HG03342 (cell line): Measurements from ENCODE around the gene CDC42EP3.
A peak's percentile ranks its signal among the peaks of the same experiment; 100 is the strongest.

Source experiments
- ATAC-seq: cut with Tn5 transposase; IDR thresholded peaks from one replicate; pipeline ENCODE4 v1.9.1; 2021; ENCODE audit warnings: mild to moderate bottlenecking, moderate library complexity; ENCODE audit not compliant: unreplicated experiment

Gene CDC42EP3

DNA sequence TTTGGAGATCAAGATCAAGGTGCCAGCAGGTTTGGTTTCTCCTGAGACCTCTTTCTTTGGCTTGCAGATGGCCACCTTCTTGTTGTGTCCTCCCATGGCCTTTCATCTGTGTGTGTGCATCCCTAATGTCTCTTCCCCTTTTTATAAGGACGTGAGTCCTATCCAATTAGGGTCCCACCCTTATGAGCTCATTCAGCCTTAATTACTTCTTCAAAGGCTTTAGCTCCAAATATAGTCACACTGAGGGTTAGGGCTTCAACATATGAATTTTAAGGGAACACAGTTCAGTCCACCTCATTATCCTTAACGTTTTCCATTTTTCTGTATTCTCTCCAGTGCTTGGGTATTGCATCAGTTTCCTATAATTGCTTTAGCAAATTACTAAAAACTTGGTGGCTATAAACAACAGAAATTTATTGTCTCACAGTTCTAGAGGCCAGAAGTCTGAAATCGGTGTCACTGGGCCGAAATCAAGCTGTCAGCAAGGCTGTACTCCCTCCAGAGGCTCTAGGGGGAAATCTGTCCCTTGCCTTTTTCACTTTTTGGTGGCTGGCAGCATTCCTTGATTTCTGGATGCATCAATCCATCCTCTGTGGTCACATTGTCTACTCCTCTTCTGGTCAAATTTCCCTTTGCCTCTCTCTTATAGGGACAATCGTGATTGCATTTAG is 34.1 kb downstream of the CDC42EP3 start:
- no peak for ATAC-seq

- no peak for ATAC-seq
Measured at GRCh38 chr2:37636381-37637066, 34.9 kb downstream of the CDC42EP3 start.

DNA sequence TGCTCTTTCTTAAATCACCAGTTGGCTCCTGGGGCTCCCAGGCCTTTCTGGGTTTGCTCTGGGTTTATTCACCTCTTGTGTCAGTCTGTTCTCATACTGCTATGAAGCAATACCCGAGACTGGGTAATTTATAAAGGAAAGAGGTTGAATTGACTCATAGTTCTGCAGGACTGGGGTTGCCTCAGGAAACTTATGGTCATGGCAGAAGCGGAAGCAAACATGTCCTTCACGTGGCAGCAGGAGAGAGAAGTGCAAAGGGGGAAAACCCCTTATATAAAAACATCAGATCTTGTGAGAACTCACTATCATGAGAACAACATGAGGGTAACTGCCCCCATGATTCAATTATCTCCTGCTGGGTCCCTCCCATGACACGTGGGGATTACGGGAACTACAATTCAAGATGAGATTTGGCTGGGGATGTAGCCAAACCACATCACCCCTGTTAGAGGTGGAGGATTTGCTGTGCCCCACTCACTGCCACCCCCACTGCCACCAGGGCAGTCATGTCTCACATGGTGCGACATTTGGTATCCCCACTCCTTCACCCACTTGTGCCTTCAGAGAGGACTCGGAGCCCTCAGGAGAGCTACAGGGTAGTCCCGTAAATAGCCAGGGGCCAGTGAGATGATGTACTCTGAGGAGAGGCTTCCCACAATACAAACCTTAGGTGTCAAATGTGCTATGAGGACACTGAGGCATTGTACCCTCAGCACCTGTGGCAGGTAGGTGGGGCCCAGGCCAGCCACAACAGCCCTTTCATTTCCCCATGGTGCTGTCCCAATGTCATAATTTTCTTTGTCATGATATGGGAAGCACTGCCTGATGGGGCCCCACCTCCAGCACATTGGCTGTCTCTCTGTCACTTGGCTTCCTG is 35.7 kb downstream of the CDC42EP3 start:
- peak; percentile 73 for ATAC-seq

DNA sequence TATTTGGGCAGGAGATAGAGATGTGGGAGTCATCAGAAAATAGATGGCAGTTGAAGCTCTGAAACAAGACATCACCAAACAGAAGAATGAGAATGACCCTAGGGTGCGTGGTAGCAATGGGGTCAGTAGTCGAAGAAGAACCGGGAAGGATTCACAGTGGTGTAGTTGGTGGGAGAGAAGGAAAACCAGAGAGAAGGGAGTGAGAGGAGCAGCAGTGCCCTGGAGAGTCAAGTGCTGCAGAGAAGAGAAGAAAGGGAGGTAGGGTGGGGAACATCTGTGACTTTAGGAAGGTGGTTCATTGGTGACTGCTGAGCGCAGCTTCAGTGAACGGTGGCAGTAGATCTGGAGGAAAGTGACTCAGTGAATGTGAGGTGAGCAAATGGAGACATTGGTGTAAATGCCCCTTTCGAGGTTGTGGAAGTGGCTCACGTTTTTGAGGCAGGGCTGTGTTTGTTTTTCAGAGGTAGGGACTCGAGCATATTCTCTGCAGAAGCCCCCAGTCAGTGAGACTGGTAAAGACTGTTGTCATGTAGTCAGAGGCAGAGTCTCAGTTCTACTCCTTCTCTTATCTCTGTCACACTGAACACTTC is 36.4 kb downstream of the CDC42EP3 start:
- peak; percentile 2 for ATAC-seq

DNA sequence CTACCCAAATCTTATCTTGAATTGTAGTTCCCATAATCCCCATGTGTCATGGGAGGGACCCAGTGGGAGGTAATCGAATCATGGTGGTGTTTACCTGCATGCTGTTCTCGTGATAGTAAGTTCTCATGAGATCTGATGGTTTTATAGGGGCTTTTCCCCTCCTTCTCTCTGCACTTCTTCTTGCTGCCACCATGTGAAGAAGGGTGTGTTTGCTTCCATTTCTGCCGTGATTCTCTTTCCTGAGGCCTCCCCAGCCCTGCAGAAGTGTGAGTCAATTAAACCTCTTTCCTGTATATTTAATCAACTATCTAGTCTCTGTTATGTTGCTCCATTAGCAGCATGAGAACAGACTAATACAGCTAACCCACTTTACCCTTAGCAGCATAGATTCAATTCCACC is 37.6 kb downstream of the CDC42EP3 start:
- ATAC-seq: no peak

GRCh38 chr2:37633234-37633633 is 38.2 kb downstream of the CDC42EP3 start:
- no peak for ATAC-seq

- no peak for ATAC-seq
Measured at GRCh38 chr2:37632310-37632709, 39.1 kb downstream of the CDC42EP3 start.

DNA sequence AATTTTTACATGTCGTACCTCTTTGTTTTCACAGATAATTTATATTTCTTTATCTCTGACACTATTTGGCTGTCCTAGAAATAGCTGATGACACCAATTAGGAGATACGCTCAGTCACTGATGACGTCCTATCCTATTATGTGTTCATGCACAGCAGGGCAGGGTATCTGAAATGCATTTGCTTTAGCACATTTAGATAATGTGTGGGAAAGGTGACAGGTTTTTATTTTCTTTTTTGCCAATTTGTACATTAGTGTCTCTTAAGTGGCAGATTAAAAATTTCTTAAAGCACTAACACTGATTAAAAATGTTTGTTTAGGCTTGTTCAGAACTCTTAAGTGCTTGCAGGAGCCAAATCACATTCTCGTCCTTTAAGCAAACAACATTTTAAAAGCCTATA is 39.7 kb downstream of the CDC42EP3 start:
- no peak for ATAC-seq

DNA sequence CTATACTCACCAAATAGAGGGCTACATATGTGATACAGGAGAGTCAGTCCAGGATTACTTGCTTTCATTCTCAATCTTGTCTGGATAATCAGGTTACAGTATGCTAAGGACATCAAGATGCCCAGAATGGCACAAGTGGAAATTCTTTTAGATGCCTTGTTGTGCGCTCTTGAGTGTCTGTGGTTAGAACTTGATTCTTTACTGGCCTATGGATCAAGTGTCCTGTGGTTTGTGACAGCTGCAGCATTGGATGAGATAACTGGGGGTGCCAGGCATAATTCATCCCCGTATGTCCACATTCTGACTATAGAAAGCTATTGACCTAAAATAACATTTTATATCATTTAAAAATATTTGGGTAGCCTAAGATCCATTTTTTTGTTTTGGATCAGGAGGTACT is 40.1 kb downstream of the CDC42EP3 start:
- ATAC-seq: no peak

DNA sequence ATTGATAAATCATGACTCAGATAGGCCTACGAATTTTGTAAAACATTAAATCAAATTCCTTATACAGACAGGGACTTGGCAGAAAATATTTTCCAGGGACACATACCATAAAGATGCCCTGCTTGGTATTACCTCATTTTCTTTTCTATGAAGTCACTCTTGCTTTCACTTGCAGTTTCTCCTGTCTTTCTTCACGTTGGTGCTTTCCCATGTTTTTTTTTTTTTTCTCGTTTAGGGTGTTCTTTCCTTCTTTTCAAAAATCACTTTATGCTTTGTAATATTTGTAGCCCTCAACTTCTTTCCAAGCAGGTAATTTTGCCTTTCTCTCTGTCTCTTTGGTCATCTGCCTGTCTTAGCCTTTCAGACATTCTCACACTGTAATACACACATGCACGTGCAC is 40.7 kb downstream of the CDC42EP3 start:
- no peak for ATAC-seq

- no peak for ATAC-seq
Measured at GRCh38 chr2:37630301-37630700, 41.1 kb downstream of the CDC42EP3 start.

DNA sequence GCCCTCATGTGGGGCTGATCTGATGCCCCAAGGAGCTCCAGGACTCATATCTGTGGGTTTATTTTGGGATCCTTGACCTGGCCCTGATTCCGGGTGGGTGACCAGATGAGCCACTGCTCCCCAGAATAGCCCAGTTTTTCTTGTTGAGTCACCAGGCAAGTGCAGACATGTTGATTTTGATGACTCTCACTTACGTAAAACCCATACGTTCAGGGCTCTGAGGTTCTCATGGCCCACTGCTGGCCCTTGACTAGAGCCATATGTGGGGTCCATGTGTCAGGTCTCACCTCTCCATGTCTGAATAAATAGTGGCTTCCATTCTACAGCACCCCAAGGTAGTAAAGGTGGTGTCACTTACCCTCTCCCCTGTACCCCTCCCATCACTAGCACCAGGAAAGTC is 41.9 kb downstream of the CDC42EP3 start:
- ATAC-seq: no peak

DNA sequence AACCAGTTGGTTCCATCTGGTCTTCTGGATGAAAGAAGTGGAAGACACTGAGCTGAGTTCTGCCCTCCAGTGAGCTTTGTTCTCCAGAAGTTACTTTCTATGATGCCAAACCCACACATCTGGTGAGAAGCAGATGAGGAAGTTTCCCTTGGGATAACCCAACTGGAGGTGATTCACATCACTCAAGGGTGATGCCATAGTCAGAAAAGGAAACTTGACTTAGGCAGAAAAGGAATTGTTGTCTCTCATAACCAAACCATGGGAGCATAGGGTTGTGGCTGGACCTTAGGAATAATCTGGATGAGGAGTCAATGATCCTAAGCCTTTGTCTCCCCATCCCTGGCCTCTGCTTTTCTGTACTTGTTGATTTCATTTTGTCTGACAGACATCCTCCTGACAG is 43.7 kb downstream of the CDC42EP3 start:
- ATAC-seq: no peak

DNA sequence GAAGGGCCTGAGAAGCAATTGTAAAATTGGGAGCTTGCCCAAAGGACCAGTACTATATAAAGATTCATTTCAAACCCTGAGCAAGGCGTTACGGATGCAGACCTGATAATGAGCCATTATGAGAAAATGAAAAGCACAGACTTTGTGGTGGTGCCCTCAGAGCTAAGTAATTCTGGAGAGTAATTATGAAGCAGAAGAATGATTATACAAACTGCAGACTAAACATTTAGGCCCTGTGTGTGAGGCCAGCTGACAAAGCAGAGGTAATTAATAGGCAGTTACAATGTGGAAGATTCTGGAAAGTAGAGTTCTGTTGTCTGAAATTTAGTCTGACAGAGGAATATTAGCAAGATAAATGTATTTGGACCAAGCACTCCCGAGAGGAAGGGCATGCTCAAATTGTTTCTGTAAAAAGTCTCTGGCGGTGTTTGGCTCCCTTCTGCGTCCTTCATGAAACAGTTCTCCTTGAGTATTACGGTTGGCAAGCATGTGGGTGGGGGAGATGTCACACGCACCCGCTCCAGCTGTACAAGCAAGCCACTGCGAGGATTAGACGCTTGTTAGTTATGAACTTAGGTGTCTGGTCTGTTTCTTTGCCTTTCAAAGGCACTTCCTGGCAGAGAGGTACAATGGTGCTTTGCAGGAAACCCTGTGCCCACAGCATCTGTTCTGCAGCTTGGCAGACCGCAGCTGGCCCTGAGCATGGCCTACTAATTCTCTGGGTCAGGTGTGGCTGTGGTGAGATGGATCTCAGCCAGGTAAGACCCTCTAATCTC is 45.5 kb downstream of the CDC42EP3 start:
- no peak for ATAC-seq

- ATAC-seq: no peak
Measured at GRCh38 chr2:37625156-37625555, 46.3 kb downstream of the CDC42EP3 start.

DNA sequence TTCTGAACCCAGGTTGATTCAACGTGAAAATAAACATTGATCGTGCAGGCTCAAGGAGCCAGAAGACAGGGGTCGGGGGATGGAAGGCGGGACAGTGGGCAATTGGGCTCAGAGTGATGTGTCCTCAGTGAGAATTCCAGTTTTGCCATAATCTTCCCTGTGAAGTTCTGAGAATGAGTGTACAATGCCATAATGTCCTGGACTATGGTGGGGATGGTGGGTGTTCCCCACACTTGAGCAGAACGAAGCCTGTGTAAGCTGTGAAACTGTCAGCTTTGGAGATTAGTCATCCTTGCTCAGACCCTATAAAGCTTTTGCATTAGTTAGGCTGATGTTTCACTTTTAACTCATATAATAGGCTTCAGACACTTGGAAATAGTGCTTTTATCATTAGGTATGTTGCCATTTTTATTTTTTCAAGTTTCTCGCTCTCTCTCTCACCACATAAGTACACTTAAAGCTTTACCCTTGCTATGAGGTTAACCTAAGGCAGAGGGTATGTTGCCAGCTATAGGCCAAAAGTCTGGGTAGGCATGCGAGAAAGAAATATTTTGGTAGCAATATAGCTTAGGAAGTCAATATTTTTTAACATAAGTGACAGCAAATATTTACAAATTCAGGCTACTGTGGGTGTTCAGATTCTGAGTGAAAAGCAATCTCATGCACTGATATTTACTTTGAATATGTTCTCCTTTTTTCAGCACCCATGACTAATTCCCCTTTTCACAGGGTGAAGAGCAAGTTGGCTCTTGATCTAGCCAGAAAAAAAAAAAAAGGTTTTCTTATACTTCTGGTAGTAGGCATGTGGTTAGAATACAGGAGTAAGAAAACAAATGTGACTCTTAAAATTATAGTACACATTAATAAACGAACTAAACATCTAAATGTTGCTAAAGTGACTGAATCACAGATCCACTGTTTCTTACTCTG is 47.2 kb downstream of the CDC42EP3 start:
- ATAC-seq: peak; percentile 89

DNA sequence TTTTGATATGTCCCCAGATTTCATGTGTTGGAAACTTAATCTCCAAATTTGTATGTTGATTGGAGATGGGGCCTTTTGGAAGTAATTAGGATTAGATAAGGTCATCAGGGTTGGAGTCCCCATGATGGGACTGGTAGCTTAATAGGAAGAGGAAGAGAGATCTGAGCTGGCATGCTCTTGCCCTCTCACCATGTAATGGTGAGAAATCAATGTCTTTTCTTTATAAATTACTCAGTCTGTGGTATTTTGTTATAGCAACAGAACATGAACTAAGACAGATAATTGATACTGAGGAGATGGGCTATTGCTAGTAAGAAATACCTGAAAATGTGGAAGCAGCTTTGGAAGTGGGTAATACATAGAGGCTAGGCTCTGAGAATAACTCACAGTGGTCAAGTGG is 48.0 kb downstream of the CDC42EP3 start:
- ATAC-seq: no peak

GRCh38 chr2:37622450-37623100 is 48.9 kb downstream of the CDC42EP3 start:
- ATAC-seq: no peak

DNA sequence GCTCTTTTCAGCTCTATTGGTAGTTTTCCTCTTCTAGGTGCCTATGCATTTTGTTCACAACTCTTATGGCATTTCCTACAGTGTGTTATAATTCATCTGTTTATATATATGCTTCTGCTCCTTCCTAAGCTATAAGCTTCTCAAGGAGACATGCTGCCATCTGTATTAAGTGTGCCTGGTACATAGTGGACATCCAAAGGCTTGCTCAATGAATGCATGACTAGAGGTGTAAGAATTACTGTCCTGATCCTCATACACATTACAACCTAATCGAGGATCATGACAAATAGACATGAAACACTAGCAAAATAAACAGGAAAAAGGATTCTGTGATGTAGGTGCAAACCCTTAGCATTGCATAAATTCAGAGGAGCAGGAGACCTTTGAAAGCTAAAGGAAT is 50.2 kb downstream of the CDC42EP3 start:
- no peak for ATAC-seq
